A549 (cell line): ENCODE measurements around the gene PDE1C.

Source experiments
- CHD2 ChIP-seq: fragments of 150-350 bp; IDR thresholded peaks from 2 replicates; pipeline ENCODE4 v1.6.1; 2014; ENCODE audit warnings: low read length; ENCODE audit not compliant: partially characterized antibody
- EP300 ChIP-seq, 2 experiments: fragments of >200 bp; sonication (Bioruptor Twin); formaldehyde crosslinking; IDR thresholded peaks; 2 replicates in 1 of 2; 3 replicates in 1 of 2; pipeline ENCODE4 v1.6.1; 2016 to 2017
- KDM5A ChIP-seq: fragments of 200-600 bp; sonication (generic); IDR thresholded peaks from 2 replicates; pipeline ENCODE4 v1.6.1; 2016; ENCODE audit warnings: antibody characterized with exemption, mild to moderate bottlenecking
- POLR2A ChIP-seq: IDR thresholded peaks from 2 replicates; pipeline ENCODE4 v1.6.1; 2012; ENCODE audit warnings: mild to moderate bottlenecking, low read length
- RFX5 ChIP-seq: fragments of 450-650 bp; IDR thresholded peaks from 2 replicates; pipeline ENCODE4 v1.7.1; 2014; ENCODE audit warnings: antibody characterized with exemption, mild to moderate bottlenecking, moderate library complexity
- SREBF2 ChIP-seq: fragments of 450-650 bp; IDR thresholded peaks from 2 replicates; pipeline ENCODE4 v1.6.1; 2014; ENCODE audit warnings: mild to moderate bottlenecking, moderate library complexity
- ZFP36 ChIP-seq: fragments of 450-650 bp; IDR thresholded peaks from 2 replicates; pipeline ENCODE4 v1.6.1; 2014; ENCODE audit warnings: borderline replicate concordance; ENCODE audit not compliant: partially characterized antibody
- TF ChIP-seq, protein P1 (sequence below): fragments of >200 bp; sonication (Bioruptor Twin); formaldehyde crosslinking; IDR thresholded peaks from 3 replicates; pipeline ENCODE4 v1.5.1; 2016
- TF ChIP-seq, protein P2 (sequence below): fragments of 200-600 bp; sonication (generic); IDR thresholded peaks from 2 replicates; pipeline ENCODE4 v1.6.1; 2016; ENCODE audit warnings: antibody characterized with exemption, mild to moderate bottlenecking, moderate library complexity
- TF ChIP-seq, protein P3 (sequence below): IDR thresholded peaks from 2 replicates; pipeline ENCODE4 v1.6.1; 2012

DNA sequence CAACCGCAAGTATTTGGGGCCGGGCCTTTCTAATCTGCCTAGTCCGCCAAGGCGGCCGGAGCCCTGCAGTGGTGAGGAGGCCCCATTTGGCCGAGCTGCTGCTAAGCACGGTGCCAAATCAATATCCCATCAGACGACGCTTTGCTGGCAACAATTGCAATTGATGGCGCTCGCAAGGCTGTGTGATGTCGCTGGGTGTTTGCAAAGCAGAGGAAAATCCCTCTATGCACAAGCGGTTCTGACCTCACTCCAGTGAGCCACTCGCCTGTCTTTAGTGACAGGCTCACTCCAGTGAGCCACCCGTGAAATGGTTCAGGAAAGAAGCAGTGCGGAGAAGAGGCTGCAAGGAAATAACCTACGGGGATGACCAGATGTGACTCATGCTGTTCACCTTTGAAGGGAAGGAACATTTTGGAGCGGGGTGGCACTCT, 18.3 kb upstream of the PDE1C start:
- no peak for TF ChIP-seq EP300 (IDR thresholded peaks at IDR 0.05)
- no peak for TF ChIP-seq RFX5
- no peak for TF ChIP-seq ZFP36
- TF ChIP-seq, protein P1, sequence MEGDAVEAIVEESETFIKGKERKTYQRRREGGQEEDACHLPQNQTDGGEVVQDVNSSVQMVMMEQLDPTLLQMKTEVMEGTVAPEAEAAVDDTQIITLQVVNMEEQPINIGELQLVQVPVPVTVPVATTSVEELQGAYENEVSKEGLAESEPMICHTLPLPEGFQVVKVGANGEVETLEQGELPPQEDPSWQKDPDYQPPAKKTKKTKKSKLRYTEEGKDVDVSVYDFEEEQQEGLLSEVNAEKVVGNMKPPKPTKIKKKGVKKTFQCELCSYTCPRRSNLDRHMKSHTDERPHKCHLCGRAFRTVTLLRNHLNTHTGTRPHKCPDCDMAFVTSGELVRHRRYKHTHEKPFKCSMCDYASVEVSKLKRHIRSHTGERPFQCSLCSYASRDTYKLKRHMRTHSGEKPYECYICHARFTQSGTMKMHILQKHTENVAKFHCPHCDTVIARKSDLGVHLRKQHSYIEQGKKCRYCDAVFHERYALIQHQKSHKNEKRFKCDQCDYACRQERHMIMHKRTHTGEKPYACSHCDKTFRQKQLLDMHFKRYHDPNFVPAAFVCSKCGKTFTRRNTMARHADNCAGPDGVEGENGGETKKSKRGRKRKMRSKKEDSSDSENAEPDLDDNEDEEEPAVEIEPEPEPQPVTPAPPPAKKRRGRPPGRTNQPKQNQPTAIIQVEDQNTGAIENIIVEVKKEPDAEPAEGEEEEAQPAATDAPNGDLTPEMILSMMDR: no peak
- TF ChIP-seq, protein P2, sequence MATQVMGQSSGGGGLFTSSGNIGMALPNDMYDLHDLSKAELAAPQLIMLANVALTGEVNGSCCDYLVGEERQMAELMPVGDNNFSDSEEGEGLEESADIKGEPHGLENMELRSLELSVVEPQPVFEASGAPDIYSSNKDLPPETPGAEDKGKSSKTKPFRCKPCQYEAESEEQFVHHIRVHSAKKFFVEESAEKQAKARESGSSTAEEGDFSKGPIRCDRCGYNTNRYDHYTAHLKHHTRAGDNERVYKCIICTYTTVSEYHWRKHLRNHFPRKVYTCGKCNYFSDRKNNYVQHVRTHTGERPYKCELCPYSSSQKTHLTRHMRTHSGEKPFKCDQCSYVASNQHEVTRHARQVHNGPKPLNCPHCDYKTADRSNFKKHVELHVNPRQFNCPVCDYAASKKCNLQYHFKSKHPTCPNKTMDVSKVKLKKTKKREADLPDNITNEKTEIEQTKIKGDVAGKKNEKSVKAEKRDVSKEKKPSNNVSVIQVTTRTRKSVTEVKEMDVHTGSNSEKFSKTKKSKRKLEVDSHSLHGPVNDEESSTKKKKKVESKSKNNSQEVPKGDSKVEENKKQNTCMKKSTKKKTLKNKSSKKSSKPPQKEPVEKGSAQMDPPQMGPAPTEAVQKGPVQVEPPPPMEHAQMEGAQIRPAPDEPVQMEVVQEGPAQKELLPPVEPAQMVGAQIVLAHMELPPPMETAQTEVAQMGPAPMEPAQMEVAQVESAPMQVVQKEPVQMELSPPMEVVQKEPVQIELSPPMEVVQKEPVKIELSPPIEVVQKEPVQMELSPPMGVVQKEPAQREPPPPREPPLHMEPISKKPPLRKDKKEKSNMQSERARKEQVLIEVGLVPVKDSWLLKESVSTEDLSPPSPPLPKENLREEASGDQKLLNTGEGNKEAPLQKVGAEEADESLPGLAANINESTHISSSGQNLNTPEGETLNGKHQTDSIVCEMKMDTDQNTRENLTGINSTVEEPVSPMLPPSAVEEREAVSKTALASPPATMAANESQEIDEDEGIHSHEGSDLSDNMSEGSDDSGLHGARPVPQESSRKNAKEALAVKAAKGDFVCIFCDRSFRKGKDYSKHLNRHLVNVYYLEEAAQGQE: no peak
- no peak for TF ChIP-seq SREBF2
- TF ChIP-seq, protein P3, sequence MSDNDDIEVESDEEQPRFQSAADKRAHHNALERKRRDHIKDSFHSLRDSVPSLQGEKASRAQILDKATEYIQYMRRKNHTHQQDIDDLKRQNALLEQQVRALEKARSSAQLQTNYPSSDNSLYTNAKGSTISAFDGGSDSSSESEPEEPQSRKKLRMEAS: no peak
- TF ChIP-seq KDM5A: no peak
- TF ChIP-seq POLR2A: no peak
- TF ChIP-seq CHD2: no peak
